ENCODE results near the gene LILRA6.
"Not testable (repeated sequence)": the region's sequence is repeated elsewhere in the genome, so short reads cannot be mapped to it uniquely, and the experiment has no call there.

Gene LILRA6

DNA sequence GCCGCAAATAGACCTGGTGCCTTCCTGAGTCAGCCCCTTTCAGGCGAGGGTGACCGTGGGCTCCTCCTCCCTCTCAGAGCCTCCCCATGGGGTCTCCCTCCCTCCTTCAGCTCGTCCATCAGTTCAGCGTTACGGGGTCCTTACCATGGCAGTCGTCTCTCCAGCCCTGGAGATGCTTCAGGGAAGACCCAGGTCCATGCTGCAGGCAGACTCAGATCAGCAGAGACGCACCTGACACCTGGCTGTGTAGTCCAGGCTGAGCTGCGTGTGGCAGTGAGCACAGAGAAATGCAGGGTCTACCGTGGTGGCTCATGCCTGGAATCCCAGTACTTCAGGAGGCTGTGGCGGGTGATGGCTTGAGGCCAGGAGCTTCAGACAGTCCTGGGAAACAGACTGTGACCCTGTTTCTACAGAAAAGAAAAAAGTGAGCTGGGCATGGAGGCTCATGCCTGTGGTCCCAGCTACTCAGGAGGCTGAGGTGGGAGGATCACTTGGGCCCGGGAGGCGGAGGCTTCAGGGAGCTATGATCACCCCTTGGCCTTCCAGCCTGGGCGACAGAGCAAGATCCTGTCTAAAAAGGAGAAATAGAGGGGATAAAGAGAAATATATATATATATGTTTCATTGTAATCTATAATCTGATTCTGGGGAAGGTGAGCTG lies 19.2 kb downstream of the LILRA6 start:
- not testable (repeated sequence) for H3K4me3 ChIP-seq (ENCODE audit: low read depth, low read length, poor library complexity, severe bottlenecking); H3K9me3 ChIP-seq (ENCODE audit: low read length); H4K20me1 ChIP-seq (ENCODE audit: insufficient read depth, low read length); H3K27me3 ChIP-seq (ENCODE audit: insufficient read depth, low read length); H3K79me2 ChIP-seq (ENCODE audit: insufficient read depth, low read length); H3K9ac ChIP-seq (ENCODE audit: low read length); H3K9me2 ChIP-seq (ENCODE audit: low read depth, low read length); H3K4me1 ChIP-seq (ENCODE audit: insufficient read depth, low read length, severe bottlenecking); H2AFZ ChIP-seq (ENCODE audit: low read length); H3K4me2 ChIP-seq (ENCODE audit: low read length); H3K27ac ChIP-seq (ENCODE audit: low read depth, low read length, poor library complexity, severe bottlenecking); H3F3A ChIP-seq (ENCODE audit: insufficient read depth, low read length)
- H3K36me3 ChIP-seq (ENCODE audit: insufficient read depth, low read length), result peaks cover 11% of the 10 kb centered on the region

DNA sequence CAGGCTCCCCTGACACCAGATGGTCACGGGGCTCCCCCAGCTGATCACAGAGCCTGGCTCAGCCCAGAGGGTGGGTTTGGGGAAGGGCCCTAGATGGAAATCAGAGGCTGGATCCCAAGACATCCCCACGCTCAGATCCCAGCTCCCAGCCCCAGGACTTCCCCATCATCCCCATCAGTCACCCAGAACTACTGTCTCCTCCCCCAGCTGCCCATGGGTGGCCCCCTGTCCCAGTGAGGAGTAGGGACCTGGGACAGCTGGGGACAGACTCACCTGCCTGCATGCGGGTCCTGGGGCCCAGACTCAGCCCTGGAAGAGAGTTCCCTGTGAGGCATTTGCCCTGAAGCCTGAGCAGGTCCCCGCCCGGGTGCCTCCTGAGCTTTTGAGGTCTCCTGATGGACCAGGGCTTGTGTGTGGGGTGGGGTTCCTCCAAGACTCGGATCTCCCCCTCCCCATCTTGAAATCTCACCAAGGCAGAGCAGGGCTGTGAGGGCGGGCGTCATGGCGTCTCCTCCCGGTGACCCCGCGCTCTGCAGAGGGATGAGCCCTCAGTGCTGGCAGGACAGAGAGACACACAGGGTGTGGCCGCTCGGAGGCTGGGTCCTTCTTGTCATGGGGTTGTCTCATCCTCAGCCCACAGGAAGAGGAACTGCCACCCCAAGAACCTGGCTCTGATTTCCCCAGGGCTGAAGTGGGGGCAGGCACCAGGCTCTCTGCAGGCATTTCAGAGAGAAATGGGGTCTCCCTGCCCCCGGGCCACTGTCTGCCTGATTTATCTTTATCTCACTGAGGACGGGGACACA lies 19.9 kb downstream of the LILRA6 start, which contains the start of gene LILRB3:
Gene LILRB3, minus strand, starts transcription at position 534 of the 803 bp plus-strand sequence. Its CDS starts 31 bp downstream, at position 503.
- not testable (repeated sequence) for H3K27ac ChIP-seq (ENCODE audit: low read depth, low read length, poor library complexity, severe bottlenecking); H4K20me1 ChIP-seq (ENCODE audit: insufficient read depth, low read length); H3K27me3 ChIP-seq (ENCODE audit: insufficient read depth, low read length); H2AFZ ChIP-seq (ENCODE audit: low read length); H3K4me3 ChIP-seq (ENCODE audit: low read depth, low read length, poor library complexity, severe bottlenecking); H3F3A ChIP-seq (ENCODE audit: insufficient read depth, low read length); H3K9ac ChIP-seq (ENCODE audit: low read length); H3K4me1 ChIP-seq (ENCODE audit: insufficient read depth, low read length, severe bottlenecking); H3K9me3 ChIP-seq (ENCODE audit: low read length); H3K9me2 ChIP-seq (ENCODE audit: low read depth, low read length); H3K79me2 ChIP-seq (ENCODE audit: insufficient read depth, low read length); H3K4me2 ChIP-seq (ENCODE audit: low read length)
- peaks cover 14% of the 10 kb centered on the region for H3K36me3 ChIP-seq (ENCODE audit: insufficient read depth, low read length)

DNA sequence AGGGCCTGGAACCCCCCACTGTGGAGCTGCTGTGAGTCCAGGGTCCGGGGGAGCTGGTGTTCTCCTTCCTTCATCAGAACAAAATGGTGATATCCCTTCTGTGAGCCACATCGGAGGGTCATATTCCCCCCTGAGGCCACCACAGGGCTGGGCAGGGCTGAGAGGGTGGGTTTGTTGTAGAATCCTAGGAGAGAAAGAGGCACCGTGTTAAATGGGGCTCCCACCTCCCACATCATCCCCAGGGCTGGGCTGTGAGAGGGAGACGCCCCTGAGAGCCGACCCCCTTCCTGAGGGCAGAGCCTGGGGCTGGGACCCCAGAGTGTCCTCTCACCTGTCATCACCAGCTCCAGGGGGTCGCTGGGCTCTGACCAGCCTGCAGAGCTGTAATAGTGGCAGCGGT lies 20.6 kb downstream of the LILRA6 start:
- H3K4me2 ChIP-seq (ENCODE audit: low read length); H3K9me2 ChIP-seq (ENCODE audit: low read depth, low read length); H3K4me3 ChIP-seq (ENCODE audit: low read depth, low read length, poor library complexity, severe bottlenecking); H3K27me3 ChIP-seq (ENCODE audit: insufficient read depth, low read length); H4K20me1 ChIP-seq (ENCODE audit: insufficient read depth, low read length); H3K9ac ChIP-seq (ENCODE audit: low read length); H3K79me2 ChIP-seq (ENCODE audit: insufficient read depth, low read length); H3K4me1 ChIP-seq (ENCODE audit: insufficient read depth, low read length, severe bottlenecking); H3F3A ChIP-seq (ENCODE audit: insufficient read depth, low read length); H2AFZ ChIP-seq (ENCODE audit: low read length); H3K9me3 ChIP-seq (ENCODE audit: low read length); H3K27ac ChIP-seq (ENCODE audit: low read depth, low read length, poor library complexity, severe bottlenecking): not testable (repeated sequence)
- H3K36me3 ChIP-seq (ENCODE audit: insufficient read depth, low read length), result peaks cover 15% of the 10 kb centered on the region

DNA sequence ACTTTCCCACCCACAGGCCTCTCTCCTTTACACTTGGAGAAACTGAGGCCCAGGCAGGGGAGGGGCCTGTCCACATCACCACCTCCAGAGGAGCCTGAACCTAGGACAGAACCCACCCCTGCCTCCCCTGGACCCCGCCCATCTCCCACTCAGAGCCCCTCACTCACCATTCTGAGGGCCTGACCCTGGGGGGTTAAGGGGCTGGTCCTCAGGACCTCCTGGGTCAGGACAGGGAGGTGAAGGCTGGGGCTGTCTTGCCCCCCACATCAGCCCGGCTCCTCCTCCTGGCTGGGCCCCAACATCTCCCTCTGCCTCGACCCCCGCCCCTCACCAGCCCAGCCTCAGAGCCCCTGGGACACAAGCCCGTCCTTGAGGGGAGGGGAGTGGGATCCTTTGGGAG lies 22.9 kb downstream of the LILRA6 start:
- not testable (repeated sequence) for H3F3A ChIP-seq (ENCODE audit: insufficient read depth, low read length); H2AFZ ChIP-seq (ENCODE audit: low read length); H3K4me2 ChIP-seq (ENCODE audit: low read length); H3K9me2 ChIP-seq (ENCODE audit: low read depth, low read length); H4K20me1 ChIP-seq (ENCODE audit: insufficient read depth, low read length); H3K9ac ChIP-seq (ENCODE audit: low read length); H3K27me3 ChIP-seq (ENCODE audit: insufficient read depth, low read length); H3K4me3 ChIP-seq (ENCODE audit: low read depth, low read length, poor library complexity, severe bottlenecking); H3K79me2 ChIP-seq (ENCODE audit: insufficient read depth, low read length); H3K27ac ChIP-seq (ENCODE audit: low read depth, low read length, poor library complexity, severe bottlenecking); H3K9me3 ChIP-seq (ENCODE audit: low read length); H3K4me1 ChIP-seq (ENCODE audit: insufficient read depth, low read length, severe bottlenecking)
- H3K36me3 ChIP-seq (ENCODE audit: insufficient read depth, low read length), result peaks cover 34% of the 10 kb centered on the region

DNA sequence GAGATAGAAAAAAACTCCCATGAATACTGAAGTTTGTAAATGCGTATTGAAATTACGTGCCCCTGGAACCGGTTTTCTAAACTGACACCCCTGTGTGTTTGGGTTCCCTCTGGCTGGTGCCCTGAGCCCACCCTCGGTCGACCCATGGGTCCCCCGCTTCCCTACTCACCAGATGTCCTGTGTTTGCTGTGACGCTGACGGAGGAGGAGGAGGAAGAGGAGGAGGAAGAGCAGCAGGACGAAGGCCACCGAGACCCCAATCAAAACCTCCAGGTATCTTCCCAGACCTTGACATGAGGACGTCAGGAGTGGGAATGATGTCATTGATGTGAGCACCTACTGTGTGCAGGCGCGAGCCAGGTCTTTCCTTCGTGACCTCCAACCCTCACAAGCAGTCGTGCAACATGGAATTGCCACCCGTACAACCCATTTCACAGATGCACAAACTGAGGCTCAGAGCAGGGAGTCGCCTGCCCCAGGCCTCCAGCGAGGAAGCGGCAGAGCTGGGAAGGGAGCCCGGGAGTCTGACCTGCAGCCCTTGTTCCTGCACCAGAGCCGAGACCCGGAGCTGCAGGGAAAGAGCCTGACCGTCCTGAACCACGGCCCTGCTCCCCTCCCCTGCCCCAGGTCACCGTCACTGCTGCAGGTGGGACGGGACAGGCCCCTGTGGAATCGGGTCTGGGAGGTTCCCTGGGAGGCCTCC lies 23.5 kb downstream of the LILRA6 start:
- no peak for TF ChIP-seq EZH2 (IDR thresholded peaks at IDR 0.05; ENCODE audit: borderline replicate concordance, low read length)
- TF ChIP-seq, protein P1, sequence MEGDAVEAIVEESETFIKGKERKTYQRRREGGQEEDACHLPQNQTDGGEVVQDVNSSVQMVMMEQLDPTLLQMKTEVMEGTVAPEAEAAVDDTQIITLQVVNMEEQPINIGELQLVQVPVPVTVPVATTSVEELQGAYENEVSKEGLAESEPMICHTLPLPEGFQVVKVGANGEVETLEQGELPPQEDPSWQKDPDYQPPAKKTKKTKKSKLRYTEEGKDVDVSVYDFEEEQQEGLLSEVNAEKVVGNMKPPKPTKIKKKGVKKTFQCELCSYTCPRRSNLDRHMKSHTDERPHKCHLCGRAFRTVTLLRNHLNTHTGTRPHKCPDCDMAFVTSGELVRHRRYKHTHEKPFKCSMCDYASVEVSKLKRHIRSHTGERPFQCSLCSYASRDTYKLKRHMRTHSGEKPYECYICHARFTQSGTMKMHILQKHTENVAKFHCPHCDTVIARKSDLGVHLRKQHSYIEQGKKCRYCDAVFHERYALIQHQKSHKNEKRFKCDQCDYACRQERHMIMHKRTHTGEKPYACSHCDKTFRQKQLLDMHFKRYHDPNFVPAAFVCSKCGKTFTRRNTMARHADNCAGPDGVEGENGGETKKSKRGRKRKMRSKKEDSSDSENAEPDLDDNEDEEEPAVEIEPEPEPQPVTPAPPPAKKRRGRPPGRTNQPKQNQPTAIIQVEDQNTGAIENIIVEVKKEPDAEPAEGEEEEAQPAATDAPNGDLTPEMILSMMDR (IDR thresholded peaks at IDR 0.05; ENCODE audit: low read length), result no peak
- Histone ChIP-seq H3K4me2 (ENCODE audit: low read length) (no peak overlapping the region), H3F3A (ENCODE audit: insufficient read depth, low read length) (no peaks in the 10 kb centered on the region), H3K9me2 (ENCODE audit: low read depth, low read length) (no peaks in the 10 kb centered on the region), H3K36me3 (ENCODE audit: insufficient read depth, low read length) (peaks cover 34% of the 10 kb centered on the region), H3K27ac (ENCODE audit: low read depth, low read length, poor library complexity, severe bottlenecking) (no peak overlapping the region), H3K9me3 (ENCODE audit: low read length) (no peaks in the 10 kb centered on the region), H3K79me2 (ENCODE audit: insufficient read depth, low read length) (no peaks in the 10 kb centered on the region), H3K4me1 (ENCODE audit: insufficient read depth, low read length, severe bottlenecking) (no peaks in the 10 kb centered on the region), H3K9ac (ENCODE audit: low read length) (no peak overlapping the region), H4K20me1 (ENCODE audit: insufficient read depth, low read length) (no peaks in the 10 kb centered on the region), H3K27me3 (ENCODE audit: insufficient read depth, low read length) (no peaks in the 10 kb centered on the region), H2AFZ (ENCODE audit: low read length) (no peak overlapping the region), H3K4me3 (ENCODE audit: low read depth, low read length, poor library complexity, severe bottlenecking) (no peak overlapping the region)

Data from OCI-LY1 (cell line).